H1 (cell line): ENCODE results near the gene PCP4L1. TPM values are rescaled to one million over a fixed set of nuclear protein-coding genes. Genes with fewer than 3 reads are reported as not detected.

ENCODE experiments used
- CTCF ChIA-PET: fragments of 300-600 bp; sonication (Branson Sonifier 250); formaldehyde crosslinking; loops from one replicate; lab custom pipeline; 2021; ENCODE audit not compliant: partially characterized antibody; lab: Charles Lee
- POLR2A ChIA-PET: fragments of 300-600 bp; sonication (Branson Sonifier 250); formaldehyde crosslinking; loops from one replicate; lab custom pipeline; 2021; ENCODE audit warnings: inconsistent platforms; ENCODE audit not compliant: partially characterized antibody; lab: Charles Lee
- DNase-seq, 2 experiments: peaks; one replicate each; pipeline versions ENCODE4 v3.0.0 to v3.0.0-alpha.2; 2010 to 2022; ENCODE audit warnings: low spot score in 2 of 2, low read depth in 1 of 2, mixed read lengths in 1 of 2
- FAIRE-seq: peaks from 2 replicates; lab custom pipeline; 2011; peaks lifted over from hg19 to GRCh38; lab: Jason Lieb, UNC
- H2AFZ ChIP-seq: 2 replicates; pipeline ENCODE4 v1.8.1; 2012; ENCODE audit warnings: low read length, inconsistent platforms
- H2AK5ac ChIP-seq: 2 replicates; pipeline ENCODE4 v1.6.1; 2013; ENCODE audit warnings: low read depth, low read length
- H2BK120ac ChIP-seq: replicated peaks from 2 replicates; pipeline ENCODE3; 2013; ENCODE audit warnings: low read depth, low read length, inconsistent platforms
- H2BK12ac ChIP-seq: 2 replicates; pipeline ENCODE4 v1.6.1; 2013; ENCODE audit warnings: low read depth, low read length
- H2BK15ac ChIP-seq: 2 replicates; pipeline ENCODE4 v1.6.1; 2013; ENCODE audit warnings: low read length
- H2BK20ac ChIP-seq: 2 replicates; pipeline ENCODE4 v1.6.1; 2013; ENCODE audit warnings: low read length
- H2BK5ac ChIP-seq: 2 replicates; pipeline ENCODE4 v1.6.1; 2013; ENCODE audit warnings: low read depth, low read length
- H3K14ac ChIP-seq: 2 replicates; pipeline ENCODE4 v1.6.1; 2013; ENCODE audit warnings: inconsistent platforms; ENCODE audit not compliant: insufficient read length
- H3K18ac ChIP-seq: 2 replicates; pipeline ENCODE4 v1.6.1; 2013; ENCODE audit warnings: low read length; ENCODE audit errors: extremely low read depth
- H3K23ac ChIP-seq: 2 replicates; pipeline ENCODE4 v1.6.1; 2013; ENCODE audit warnings: inconsistent platforms; ENCODE audit not compliant: insufficient read length
- H3K23me2 ChIP-seq: 2 replicates; pipeline ENCODE4 v1.6.1; 2013; ENCODE audit warnings: low read depth, low read length
- H3K27ac ChIP-seq: 2 replicates; pipeline ENCODE4 v1.6.1; 2011; ENCODE audit warnings: low read depth, low read length, inconsistent platforms
- H3K27me3 ChIP-seq, 4 experiments: replicated peaks in 1 of 4; 1 replicate in 1 of 4; 2 replicates in 3 of 4; pipeline versions ENCODE4 v1.6.1 to v1.8.1; 2011 to 2013; ENCODE audit warnings: low read length in 3 of 4, mild to moderate bottlenecking in 3 of 4, inconsistent platforms in 2 of 4, mixed read lengths in 2 of 4, moderate library complexity in 1 of 4; ENCODE audit not compliant: control insufficient read depth in 3 of 4, insufficient read depth in 3 of 4; ENCODE audit errors: extremely low read depth in 1 of 4
- H3K36me3 ChIP-seq, 4 experiments: 2 replicates each; pipeline versions ENCODE4 v1.6.1 to v1.8.1; 2011 to 2013; ENCODE audit warnings: mild to moderate bottlenecking in 4 of 4, low read length in 3 of 4, moderate library complexity in 2 of 4, control low read depth in 1 of 4, inconsistent platforms in 1 of 4; ENCODE audit not compliant: insufficient read depth in 4 of 4, control insufficient read depth in 2 of 4
- H3K4ac ChIP-seq: replicated peaks from 2 replicates; pipeline ENCODE3; 2013; ENCODE audit warnings: low read length, low read depth, mixed read lengths, inconsistent platforms; ENCODE audit not compliant: insufficient read length
- H3K4me1 ChIP-seq, 4 experiments: replicated peaks in 1 of 4; 1 replicate in 1 of 4; 2 replicates in 3 of 4; pipeline versions ENCODE4 v1.6.1 to v1.8.1; 2011 to 2013; ENCODE audit warnings: low read length in 3 of 4, inconsistent platforms in 2 of 4, mixed read lengths in 1 of 4; ENCODE audit not compliant: insufficient read depth in 4 of 4, control insufficient read depth in 3 of 4
- H3K4me2 ChIP-seq, 2 experiments: 2 replicates each; pipeline versions ENCODE4 v1.6.1 to v1.8.1; 2011 to 2013; ENCODE audit warnings: low read depth in 2 of 2, low read length in 2 of 2, control low read depth in 1 of 2, inconsistent platforms in 1 of 2, mild to moderate bottlenecking in 1 of 2; ENCODE audit not compliant: insufficient read depth in 1 of 2
- H3K4me3 ChIP-seq, 4 experiments: fragments of 200-600, 300-600 bp in 1 of 4; sonication (generic), shearing (Covaris generic), sonication (Bioruptor Twin) in 1 of 4; 2 replicates each; pipeline versions ENCODE4 v1.5.1 to v1.8.1; 2011 to 2016; ENCODE audit warnings: low read length in 4 of 4, low read depth in 3 of 4, control low read depth in 2 of 4, inconsistent platforms in 2 of 4, mild to moderate bottlenecking in 2 of 4, mixed read lengths in 1 of 4, moderate library complexity in 1 of 4; ENCODE audit not compliant: insufficient read depth in 2 of 4; ENCODE audit errors: extremely low read depth in 1 of 4
- H3K56ac ChIP-seq: replicated peaks from 2 replicates; pipeline ENCODE3; 2013; ENCODE audit warnings: low read depth, mild to moderate bottlenecking, mixed read lengths, low read length, inconsistent platforms; ENCODE audit not compliant: insufficient read length
- H3K79me1 ChIP-seq: 2 replicates; pipeline ENCODE4 v1.6.1; 2013; ENCODE audit warnings: low read depth, low read length, control low read depth
- H3K79me2 ChIP-seq, 2 experiments: 2 replicates each; pipeline versions ENCODE4 v1.6.1 to v1.8.1; 2012 to 2013; ENCODE audit warnings: low read length in 2 of 2, mild to moderate bottlenecking in 2 of 2, inconsistent platforms in 1 of 2; ENCODE audit not compliant: insufficient read depth in 2 of 2, control insufficient read depth in 1 of 2
- H3K9ac ChIP-seq, 4 experiments: replicated peaks in 1 of 4; 1 replicate in 1 of 4; 2 replicates in 3 of 4; pipeline versions ENCODE4 v1.6.1 to v1.8.1; 2011 to 2013; ENCODE audit warnings: low read depth in 3 of 4, low read length in 3 of 4, control low read depth in 2 of 4, mild to moderate bottlenecking in 2 of 4, moderate library complexity in 2 of 4, inconsistent platforms in 1 of 4; ENCODE audit errors: extremely low read depth in 1 of 4
- H3K9me3 ChIP-seq, 2 experiments: 2 replicates each; pipeline versions ENCODE4 v1.6.1 to v1.8.1; 2012 to 2013; ENCODE audit warnings: mild to moderate bottlenecking in 2 of 2, moderate library complexity in 2 of 2, control low read depth in 1 of 2, inconsistent platforms in 1 of 2, low read depth in 1 of 2, low read length in 1 of 2, mixed read lengths in 1 of 2; ENCODE audit not compliant: insufficient read depth in 2 of 2
- H4K20me1 ChIP-seq, 2 experiments: replicated peaks in 1 of 2; 2 replicates each; pipeline versions ENCODE3 to v1.8.1; 2011 to 2013; ENCODE audit warnings: inconsistent platforms in 2 of 2, low read length in 2 of 2, mild to moderate bottlenecking in 1 of 2; ENCODE audit not compliant: insufficient read depth in 2 of 2, control insufficient read depth in 1 of 2
- H4K5ac ChIP-seq: 2 replicates; pipeline ENCODE4 v1.6.1; 2013; ENCODE audit warnings: low read length, low read depth, mixed read lengths, inconsistent platforms; ENCODE audit not compliant: insufficient read length
- H4K8ac ChIP-seq: 2 replicates; pipeline ENCODE4 v1.8.0; 2013; ENCODE audit warnings: mild to moderate bottlenecking, moderate library complexity, low read length, inconsistent platforms; ENCODE audit not compliant: insufficient read depth; ENCODE audit errors: extremely low read depth
- H4K91ac ChIP-seq: replicated peaks from 2 replicates; pipeline ENCODE3; 2013; ENCODE audit warnings: low read length, mixed read lengths, inconsistent platforms; ENCODE audit not compliant: insufficient read length
- USF2 ChIP-seq: IDR thresholded peaks from 2 replicates; pipeline ENCODE4 v1.6.1; 2011; ENCODE audit warnings: low read length, improper control_type of control experiment
- WGBS, 2 experiments: shearing (Covaris generic) in 1 of 2; methylation state at CpG; one replicate each; pipeline versions ENCODE4 v1.1.6 to v1.1.7; 2013 to 2015; ENCODE audit warnings: low lambda C conversion rate in 2 of 2, mixed read lengths in 2 of 2, inconsistent platforms in 1 of 2, low coverage in 1 of 2, missing lambda C conversion rate in 1 of 2; ENCODE audit not compliant: insufficient replicate concordance in 2 of 2, insufficient coverage in 1 of 2, insufficient read length in 1 of 2; ENCODE audit errors: extremely low coverage in 1 of 2, missing lambda C conversion rate in 1 of 2; 5-methylcytosine and 5-hydroxymethylcytosine counted together
- polyA plus RNA-seq, 7 experiments: library from polyadenylated mRNA; depleted of rRNA in 3 of 7; stranded (reverse) in 5 of 7; unstranded in 2 of 7; fragments of >200 nt in 5 of 7; fragments of 200-250 nt in 2 of 7; gene quantifications; 1 replicate in 5 of 7; 2 replicates in 1 of 7; 4 replicates in 1 of 7; pipeline versions ENCODE4 v1.2.1 to v1.2.3, GENCODE V29; 2011 to 2013; ENCODE audit warnings: missing spikeins in 2 of 7, mixed read lengths in 2 of 7
- total RNA-seq: library from RNA; stranded (reverse); fragmentation: NEBNext Ultra II Directional; extraction: Animal tissue kit (Norgen Biotek cat#: 25700); gene quantifications from 2 replicates; pipeline ENCODE4 v1.2.1, GENCODE V29; 2021

The PCP4L1 gene
- total and polyA plus RNA-seq, 2 of the 8 experiments (the other 6 are each of a cell fraction or from before 2014, with no cell fraction given) = 0.41 to 1.0 TPM

GRCh38 chr1:161282991-161283390, 24.4 kb downstream of the PCP4L1 start:
- no peak overlapping the region for H3K27ac ChIP-seq
- no peak overlapping the region for H2BK20ac ChIP-seq
- no peak overlapping the region for H3K18ac ChIP-seq
- no peak overlapping the region for H4K91ac ChIP-seq
- H3K14ac ChIP-seq = no peak overlapping the region
- no peak for FAIRE-seq
- no peak overlapping the region for H4K5ac ChIP-seq
- no peak overlapping the region for H3K23ac ChIP-seq
- no peak overlapping the region for H3K9ac ChIP-seq
- H4K8ac ChIP-seq = no peak overlapping the region
- no peaks in the 10 kb centered on the region; a peak in 1 of 7 replicates for H3K27me3 ChIP-seq
- H2BK12ac ChIP-seq = no peak overlapping the region
- no peak for DNase-seq
- no peak overlapping the region for H3K4ac ChIP-seq
- no peaks in the 10 kb centered on the region for H3K79me1 ChIP-seq
- H2BK120ac ChIP-seq = no peak overlapping the region
- H2AFZ ChIP-seq = no peak overlapping the region
- H2BK15ac ChIP-seq = no peak overlapping the region
- no peak overlapping the region for H3K56ac ChIP-seq
- ChIA-PET CTCF (interaction anchor here (0.9 to 15.6 kb wide), 12 partner anchors 8 to 99 kb away, joined by 3 to 401 read pairs (median 4); partner anchors contain the start of genes APOA2 and TOMM40L), POLR2A (interaction anchor here (0.8 to 1.0 kb wide), 2 partner anchors 9 to 28 kb away, joined by 3 read pairs; no protein-coding TSS in a partner anchor)
- H3K4me2 ChIP-seq = no peak overlapping the region
- no peaks in the 10 kb centered on the region for H3K79me2 ChIP-seq
- 100% methylated on average over 1 of the region's 1 CpG; no CpG with 5 or more reads in 1 of the 2 experiments for WGBS, 2 experiments
- peaks cover 0 to 4% (median 0%) of the 10 kb centered on the region in 4 experiments; a peak in 2 of 7 replicates for H3K4me1 ChIP-seq
- no peaks in the 10 kb centered on the region for H3K36me3 ChIP-seq
- H3K23me2 ChIP-seq = no peaks in the 10 kb centered on the region; the same call in 1 of the 2 replicates
- H2BK5ac ChIP-seq = no peak overlapping the region
- H2AK5ac ChIP-seq = no peak overlapping the region
- H3K4me3 ChIP-seq = no peak overlapping the region
- H3K9me3 ChIP-seq = peaks cover 0 to 3% of the 10 kb centered on the region in 2 experiments; a peak in 1 of 4 replicates
- H4K20me1 ChIP-seq = no peaks in the 10 kb centered on the region
- no peak for TF ChIP-seq USF2
